Glutamatergic neuron (in vitro differentiated cells): ENCODE results near the gene IPO4. TPM values are rescaled to one million over a fixed set of nuclear protein-coding genes. Genes with fewer than 3 reads are reported as not detected.

Source experiments
- DNase-seq: peaks from one replicate; pipeline ENCODE4 v3.0.0; 2022
- H3K27ac Mint-ChIP-seq: one replicate; pipeline ENCODE4 v1.8.0; 2020; ENCODE audit warnings: mild to moderate bottlenecking, mixed read lengths, inconsistent platforms; ENCODE audit not compliant: unreplicated experiment
- H3K27me3 Mint-ChIP-seq: one replicate; pipeline ENCODE4 v1.8.0; 2020; ENCODE audit warnings: mild to moderate bottlenecking, moderate library complexity, mixed read lengths, inconsistent platforms; ENCODE audit not compliant: unreplicated experiment
- H3K36me3 Mint-ChIP-seq: one replicate; pipeline ENCODE4 v1.8.0; 2020; ENCODE audit warnings: mild to moderate bottlenecking, mixed read lengths, inconsistent platforms; ENCODE audit not compliant: unreplicated experiment
- H3K4me1 Mint-ChIP-seq: one replicate; pipeline ENCODE4 v1.8.0; 2020; ENCODE audit warnings: mild to moderate bottlenecking, low read depth, mixed read lengths, inconsistent platforms; ENCODE audit not compliant: unreplicated experiment
- H3K4me3 Mint-ChIP-seq: one replicate; pipeline ENCODE4 v1.8.0; 2020; ENCODE audit warnings: mild to moderate bottlenecking, mixed read lengths, inconsistent platforms; ENCODE audit not compliant: unreplicated experiment
- H3K9me3 Mint-ChIP-seq: one replicate; pipeline ENCODE4 v1.8.0; 2020; ENCODE audit warnings: mild to moderate bottlenecking, moderate library complexity, mixed read lengths, inconsistent platforms; ENCODE audit not compliant: unreplicated experiment
- total RNA-seq: library from RNA; stranded (reverse); fragmentation: NEBNext Ultra II Directional; extraction: Animal tissue kit (Norgen Biotek cat#: 25700); gene quantifications from one replicate; pipeline ENCODE4 v1.2.1, GENCODE V29; 2021; ENCODE audit not compliant: unreplicated experiment
- TF ChIP-seq, protein P1 (sequence below): fragments of 200-600 bp; sonication (generic); IDR thresholded peaks from one replicate; pipeline ENCODE4 v1.5.0; 2021; ENCODE audit not compliant: partially characterized antibody, unreplicated experiment

Gene IPO4
- total RNA-seq, 1 donor from 2014 or later: 25.5 TPM

DNA sequence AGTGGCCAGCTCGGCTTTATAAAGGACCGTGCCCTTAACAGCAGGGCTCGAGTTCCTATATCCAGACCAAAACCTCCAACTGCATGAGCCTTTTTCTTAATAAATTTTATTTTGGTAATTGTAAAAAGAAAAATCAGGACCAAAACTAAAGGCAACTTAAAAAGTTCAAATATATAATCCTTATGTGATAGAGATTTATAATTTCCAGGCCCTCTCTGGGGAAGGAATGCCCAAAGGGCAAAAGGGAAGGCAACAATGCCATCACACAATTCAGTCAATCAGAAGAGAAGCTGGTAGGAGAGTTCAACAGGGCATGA lies 401 bp upstream of the IPO4 start:
- H3K36me3 Mint-ChIP-seq: no peaks in the 10 kb centered on the region
- peak overlapping the region; percentile 85 for H3K4me3 Mint-ChIP-seq
- DNase-seq: no peak
- TF ChIP-seq, protein P1, sequence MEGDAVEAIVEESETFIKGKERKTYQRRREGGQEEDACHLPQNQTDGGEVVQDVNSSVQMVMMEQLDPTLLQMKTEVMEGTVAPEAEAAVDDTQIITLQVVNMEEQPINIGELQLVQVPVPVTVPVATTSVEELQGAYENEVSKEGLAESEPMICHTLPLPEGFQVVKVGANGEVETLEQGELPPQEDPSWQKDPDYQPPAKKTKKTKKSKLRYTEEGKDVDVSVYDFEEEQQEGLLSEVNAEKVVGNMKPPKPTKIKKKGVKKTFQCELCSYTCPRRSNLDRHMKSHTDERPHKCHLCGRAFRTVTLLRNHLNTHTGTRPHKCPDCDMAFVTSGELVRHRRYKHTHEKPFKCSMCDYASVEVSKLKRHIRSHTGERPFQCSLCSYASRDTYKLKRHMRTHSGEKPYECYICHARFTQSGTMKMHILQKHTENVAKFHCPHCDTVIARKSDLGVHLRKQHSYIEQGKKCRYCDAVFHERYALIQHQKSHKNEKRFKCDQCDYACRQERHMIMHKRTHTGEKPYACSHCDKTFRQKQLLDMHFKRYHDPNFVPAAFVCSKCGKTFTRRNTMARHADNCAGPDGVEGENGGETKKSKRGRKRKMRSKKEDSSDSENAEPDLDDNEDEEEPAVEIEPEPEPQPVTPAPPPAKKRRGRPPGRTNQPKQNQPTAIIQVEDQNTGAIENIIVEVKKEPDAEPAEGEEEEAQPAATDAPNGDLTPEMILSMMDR: no peak
- peaks cover 5% of the 10 kb centered on the region for H3K27me3 Mint-ChIP-seq
- no peaks in the 10 kb centered on the region for H3K4me1 Mint-ChIP-seq
- no peak overlapping the region for H3K27ac Mint-ChIP-seq
- peaks cover 5% of the 10 kb centered on the region for H3K9me3 Mint-ChIP-seq

DNA sequence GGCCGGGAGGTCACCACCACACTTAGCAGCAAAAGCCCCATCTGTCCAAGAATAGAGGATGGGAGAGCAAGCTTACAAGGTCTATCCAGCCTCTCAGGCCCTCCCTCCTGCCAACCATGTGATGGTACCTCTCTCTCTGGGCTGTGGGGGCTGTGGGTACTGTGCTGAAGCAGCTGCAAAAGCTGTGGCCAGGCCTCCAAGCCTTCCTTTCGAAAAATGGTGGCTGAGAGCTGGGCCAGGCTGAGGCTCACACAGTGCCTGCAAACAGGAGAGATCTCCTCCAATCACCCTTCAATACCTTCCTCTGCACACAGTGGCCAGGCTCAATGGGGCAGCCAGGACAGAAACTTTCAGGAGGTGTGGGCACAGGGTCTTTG lies 1.1 kb downstream of the IPO4 start:
- Mint-ChIP-seq H3K4me1 (no peaks in the 10 kb centered on the region), H3K27me3 (peaks cover 3% of the 10 kb centered on the region), H3K27ac (no peak overlapping the region), H3K4me3 (peak overlapping the region; percentile 85), H3K9me3 (peaks cover 3% of the 10 kb centered on the region), H3K36me3 (no peaks in the 10 kb centered on the region)
- DNase-seq: no peak
- TF ChIP-seq, protein P1: no peak

DNA sequence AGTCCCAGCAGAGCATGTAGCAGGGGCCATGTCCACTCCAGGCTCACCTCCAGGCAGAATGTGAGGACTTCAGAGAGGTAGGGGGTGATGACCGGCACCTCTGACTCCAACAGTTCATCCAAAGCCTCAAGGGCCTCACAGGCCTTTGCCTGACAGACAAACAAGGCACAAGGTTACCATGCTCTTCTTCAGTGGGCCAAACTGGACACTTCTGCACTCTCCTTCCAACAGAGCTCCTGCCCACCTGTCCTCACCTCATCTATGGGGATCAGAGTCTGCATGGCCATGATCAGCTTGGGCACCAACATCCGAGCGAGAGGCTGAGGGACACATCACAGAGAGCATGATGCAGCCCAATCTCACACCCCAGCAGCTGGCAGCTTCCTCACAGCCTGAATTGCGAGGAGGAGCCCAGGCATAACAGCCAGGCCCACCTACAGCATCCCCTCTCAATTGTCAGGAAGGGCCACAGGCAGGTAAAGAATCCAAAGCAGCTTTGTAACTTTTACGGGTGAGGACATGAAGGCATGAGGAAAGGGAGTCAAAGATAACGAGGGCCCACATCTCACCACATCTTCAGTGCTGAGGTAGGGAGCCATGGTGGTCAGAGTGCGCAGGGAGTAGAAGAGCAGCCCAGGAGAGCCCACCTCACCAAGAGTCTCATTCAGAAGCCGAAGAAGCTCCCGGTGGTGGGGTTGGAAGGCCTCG lies 1.6 kb downstream of the IPO4 start:
- Mint-ChIP-seq H3K4me3 (peak overlapping the region; percentile 67), H3K27ac (no peak overlapping the region), H3K9me3 (peaks cover 3% of the 10 kb centered on the region), H3K36me3 (no peaks in the 10 kb centered on the region), H3K4me1 (no peaks in the 10 kb centered on the region), H3K27me3 (peaks cover 3% of the 10 kb centered on the region)
- no peak for DNase-seq
- TF ChIP-seq, protein P1: no peak

DNA sequence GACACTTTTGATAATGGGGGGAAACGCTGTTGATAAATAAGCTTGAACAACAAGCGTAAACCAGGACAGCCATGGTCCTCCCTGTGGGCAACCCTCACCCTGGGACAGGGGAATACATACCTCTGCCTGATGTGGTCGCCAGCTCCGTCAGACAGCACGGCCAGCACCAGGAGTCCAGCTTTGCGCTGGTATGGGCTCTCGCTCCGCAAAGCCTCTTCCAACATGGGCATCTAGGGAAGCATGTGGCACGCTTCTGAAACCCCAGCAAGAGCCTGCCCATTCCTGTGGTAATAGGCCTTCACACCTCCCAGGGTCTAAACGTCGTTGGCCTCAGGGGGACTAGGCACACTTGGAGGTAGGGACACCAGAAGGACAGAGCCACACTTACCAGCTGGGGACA lies 2.9 kb downstream of the IPO4 start:
- Mint-ChIP-seq H3K36me3 (no peaks in the 10 kb centered on the region), H3K27me3 (peaks cover 7% of the 10 kb centered on the region), H3K27ac (no peak overlapping the region), H3K4me3 (no peak overlapping the region), H3K4me1 (peaks cover 2% of the 10 kb centered on the region), H3K9me3 (peaks cover 3% of the 10 kb centered on the region)
- TF ChIP-seq, protein P1: no peak
- no peak for DNase-seq

DNA sequence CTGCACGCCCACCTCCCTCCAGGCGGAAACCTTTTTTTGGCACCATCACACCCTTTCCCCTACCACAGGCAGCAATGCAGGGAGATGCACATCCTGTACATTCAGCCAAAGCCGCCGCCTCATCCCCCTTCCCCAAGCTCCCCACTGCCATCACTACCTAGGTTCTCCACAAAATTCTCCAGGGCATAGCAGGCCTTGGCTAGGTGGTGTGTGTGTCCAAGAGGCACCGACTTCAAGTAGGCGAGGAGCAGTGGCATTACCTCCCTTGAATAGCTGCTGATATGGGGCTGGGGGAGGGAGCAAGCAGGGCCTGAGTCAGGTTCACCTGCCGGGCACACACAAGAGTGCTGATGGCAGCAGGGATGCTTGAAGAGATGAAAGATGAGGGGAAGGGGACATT lies 3.6 kb downstream of the IPO4 start:
- no peak overlapping the region for H3K27ac Mint-ChIP-seq

More for the DNA sequence above, 3.6 kb downstream of the IPO4 start:
- Mint-ChIP-seq H3K36me3 (no peaks in the 10 kb centered on the region), H3K9me3 (peaks cover 4% of the 10 kb centered on the region), H3K4me1 (peaks cover 2% of the 10 kb centered on the region), H3K27me3 (peaks cover 8% of the 10 kb centered on the region), H3K4me3 (no peak overlapping the region)
- TF ChIP-seq, protein P1: no peak
- no peak for DNase-seq
